OCI-LY7 (cell line): ENCODE data around the gene CPZ.

Source experiments
- EZH2phosphoT487 ChIP-seq: fragments of 200-600 bp; sonication (generic); IDR thresholded peaks from 2 replicates; pipeline ENCODE4 v1.6.1; 2018; ENCODE audit warnings: low read depth, borderline replicate concordance, mild to moderate bottlenecking, mixed run types, antibody characterized with exemption, low read length, moderate library complexity, mixed read lengths
- TF ChIP-seq, protein P1 (sequence below): fragments of 200-600 bp; sonication (generic); conservative IDR thresholded peaks from 2 replicates; pipeline ENCODE4 v1.5.1; 2014; ENCODE audit warnings: mild to moderate bottlenecking, antibody characterized with exemption, low read length, moderate library complexity, mixed read lengths

DNA sequence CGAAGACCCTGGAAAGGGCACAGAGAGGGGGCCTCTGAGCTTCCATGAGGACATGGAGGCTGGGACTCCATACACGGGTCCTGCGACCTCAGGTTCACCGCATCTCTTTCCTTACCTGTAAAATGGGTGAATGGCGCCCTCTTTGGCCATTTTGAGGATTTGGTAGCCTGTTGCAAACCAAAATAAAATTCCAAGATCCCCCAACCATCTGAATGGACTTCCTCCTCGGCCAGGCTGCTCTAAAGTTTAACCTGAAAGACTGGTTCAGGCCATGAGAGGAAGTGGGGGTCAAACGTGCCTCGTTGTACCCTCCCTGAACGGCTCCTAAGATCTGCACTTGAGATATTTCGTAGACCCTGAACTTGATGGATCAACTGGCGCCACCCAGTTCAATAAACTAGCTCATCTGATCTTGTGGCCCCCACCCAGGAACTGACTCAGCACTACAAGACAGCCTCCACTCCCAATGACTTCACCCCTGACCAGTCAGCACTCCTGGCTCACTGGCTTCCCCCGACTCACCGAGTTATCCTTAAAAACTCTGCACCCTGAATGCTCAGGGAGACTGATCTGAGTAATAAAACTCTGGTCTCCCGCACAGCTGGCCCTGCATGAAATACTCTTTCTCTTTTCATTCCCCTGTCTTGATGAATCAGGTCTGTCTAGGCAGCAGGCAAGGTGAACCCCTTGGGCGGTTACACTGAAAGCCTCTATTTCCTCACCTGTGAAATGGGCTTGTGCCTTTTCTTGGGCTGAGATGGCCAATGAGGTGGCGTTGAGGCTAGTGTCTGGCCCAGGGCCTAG lies 45.3 kb upstream of the CPZ start:
- TF ChIP-seq, protein P1, sequence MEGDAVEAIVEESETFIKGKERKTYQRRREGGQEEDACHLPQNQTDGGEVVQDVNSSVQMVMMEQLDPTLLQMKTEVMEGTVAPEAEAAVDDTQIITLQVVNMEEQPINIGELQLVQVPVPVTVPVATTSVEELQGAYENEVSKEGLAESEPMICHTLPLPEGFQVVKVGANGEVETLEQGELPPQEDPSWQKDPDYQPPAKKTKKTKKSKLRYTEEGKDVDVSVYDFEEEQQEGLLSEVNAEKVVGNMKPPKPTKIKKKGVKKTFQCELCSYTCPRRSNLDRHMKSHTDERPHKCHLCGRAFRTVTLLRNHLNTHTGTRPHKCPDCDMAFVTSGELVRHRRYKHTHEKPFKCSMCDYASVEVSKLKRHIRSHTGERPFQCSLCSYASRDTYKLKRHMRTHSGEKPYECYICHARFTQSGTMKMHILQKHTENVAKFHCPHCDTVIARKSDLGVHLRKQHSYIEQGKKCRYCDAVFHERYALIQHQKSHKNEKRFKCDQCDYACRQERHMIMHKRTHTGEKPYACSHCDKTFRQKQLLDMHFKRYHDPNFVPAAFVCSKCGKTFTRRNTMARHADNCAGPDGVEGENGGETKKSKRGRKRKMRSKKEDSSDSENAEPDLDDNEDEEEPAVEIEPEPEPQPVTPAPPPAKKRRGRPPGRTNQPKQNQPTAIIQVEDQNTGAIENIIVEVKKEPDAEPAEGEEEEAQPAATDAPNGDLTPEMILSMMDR, result peak; percentile 71
- TF ChIP-seq EZH2phosphoT487, result no peak
